ENCODE results near the gene MEF2A. TPM values are rescaled to one million over a fixed set of nuclear protein-coding genes. Genes with fewer than 3 reads are reported as not detected.

MEF2A gene
- total and polyA plus RNA-seq, 12 donors: 20.6 to 91.7 (median 50.1) TPM

- Histone ChIP-seq H3K27ac (no peak overlapping the region), H3K27me3 (no peaks in the 10 kb centered on the region), H3K4me1 (replicated peaks in 1 of 2) (peaks cover 0 to 27% of the 10 kb centered on the region in 2 donors), H3K36me3 (replicated peaks in 1 of 2) (no peaks in the 10 kb centered on the region), H3K4me3 (no peak overlapping the region), H3K9me3 (replicated peaks in 1 of 3) (no peaks in the 10 kb centered on the region)
- intact Hi-C loops (cut with DNase I): no loop called here
- TF ChIP-seq, protein P1, sequence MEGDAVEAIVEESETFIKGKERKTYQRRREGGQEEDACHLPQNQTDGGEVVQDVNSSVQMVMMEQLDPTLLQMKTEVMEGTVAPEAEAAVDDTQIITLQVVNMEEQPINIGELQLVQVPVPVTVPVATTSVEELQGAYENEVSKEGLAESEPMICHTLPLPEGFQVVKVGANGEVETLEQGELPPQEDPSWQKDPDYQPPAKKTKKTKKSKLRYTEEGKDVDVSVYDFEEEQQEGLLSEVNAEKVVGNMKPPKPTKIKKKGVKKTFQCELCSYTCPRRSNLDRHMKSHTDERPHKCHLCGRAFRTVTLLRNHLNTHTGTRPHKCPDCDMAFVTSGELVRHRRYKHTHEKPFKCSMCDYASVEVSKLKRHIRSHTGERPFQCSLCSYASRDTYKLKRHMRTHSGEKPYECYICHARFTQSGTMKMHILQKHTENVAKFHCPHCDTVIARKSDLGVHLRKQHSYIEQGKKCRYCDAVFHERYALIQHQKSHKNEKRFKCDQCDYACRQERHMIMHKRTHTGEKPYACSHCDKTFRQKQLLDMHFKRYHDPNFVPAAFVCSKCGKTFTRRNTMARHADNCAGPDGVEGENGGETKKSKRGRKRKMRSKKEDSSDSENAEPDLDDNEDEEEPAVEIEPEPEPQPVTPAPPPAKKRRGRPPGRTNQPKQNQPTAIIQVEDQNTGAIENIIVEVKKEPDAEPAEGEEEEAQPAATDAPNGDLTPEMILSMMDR (IDR thresholded peaks at IDR 0.05): no peak
- WGBS, 4 donors: 83 to 100% (median 89%) methylated on average over 1 of the region's 1 CpG
- DNase-seq: no peak
Observed at GRCh38 chr15:99603828-99604227, 38.0 kb downstream of the MEF2A start.

GRCh38 chr15:99604865-99605264, 39.1 kb downstream of the MEF2A start:
- Histone ChIP-seq H3K4me1 (replicated peaks in 1 of 2) (peaks cover 0 to 27% of the 10 kb centered on the region in 2 donors), H3K27ac (no peak overlapping the region), H3K27me3 (no peaks in the 10 kb centered on the region), H3K36me3 (replicated peaks in 1 of 2) (no peaks in the 10 kb centered on the region), H3K9me3 (replicated peaks in 1 of 3) (no peaks in the 10 kb centered on the region), H3K4me3 (no peak overlapping the region)
- intact Hi-C loops (cut with DNase I): no loop called here
- no peak for TF ChIP-seq POLR2A (IDR thresholded peaks at IDR 0.05)
- TF ChIP-seq, protein P1 (IDR thresholded peaks at IDR 0.05): no peak
- DNase-seq: no peak
- WGBS, 4 donors: 89 to 92% (median 92%) methylated on average over 6 of the region's 6 CpGs

DNA sequence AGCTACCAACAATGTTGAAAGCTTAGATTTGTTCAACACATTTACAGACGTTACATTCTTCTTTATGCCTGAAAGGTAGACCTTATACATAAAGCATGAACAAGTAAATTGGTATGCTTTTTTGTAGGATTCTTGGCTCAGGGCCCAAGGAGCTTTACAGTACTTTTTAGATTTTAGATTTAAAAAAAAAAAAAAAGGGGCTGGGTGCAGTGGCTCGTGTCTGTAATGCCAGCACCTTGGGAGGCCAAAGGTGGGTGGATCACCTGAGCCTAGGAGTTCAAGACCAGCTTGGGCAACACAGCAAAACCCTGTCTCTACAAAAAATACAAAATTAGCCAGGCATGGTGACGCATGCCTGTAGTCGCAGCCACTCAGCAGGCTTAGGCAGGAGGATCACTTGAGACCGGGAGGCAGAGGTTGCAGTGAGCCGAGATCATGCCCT, 39.7 kb downstream of the MEF2A start:
- Histone ChIP-seq H3K4me3 (no peak overlapping the region), H3K36me3 (replicated peaks in 1 of 2) (no peaks in the 10 kb centered on the region), H3K9me3 (replicated peaks in 1 of 3) (no peaks in the 10 kb centered on the region), H3K27ac (no peak overlapping the region), H3K4me1 (replicated peaks in 1 of 2) (peaks cover 0 to 27% of the 10 kb centered on the region in 2 donors), H3K27me3 (no peaks in the 10 kb centered on the region)
- intact Hi-C loops (cut with DNase I): no loop called here
- DNase-seq: no peak
- whole genome bisulfite sequencing, 4 donors: 80 to 91% (median 88%) methylated on average over 6 of the region's 6 CpGs
- TF ChIP-seq POLR2A (IDR thresholded peaks at IDR 0.05): no peak
- TF ChIP-seq, protein P1 (IDR thresholded peaks at IDR 0.05): no peak

GRCh38 chr15:99605990-99606389, 40.2 kb downstream of the MEF2A start:
- Histone ChIP-seq H3K9me3 (replicated peaks in 1 of 3) (no peaks in the 10 kb centered on the region), H3K27ac (no peak overlapping the region), H3K4me1 (replicated peaks in 1 of 2) (peaks cover 0 to 27% of the 10 kb centered on the region in 2 donors), H3K36me3 (replicated peaks in 1 of 2) (no peaks in the 10 kb centered on the region), H3K27me3 (no peaks in the 10 kb centered on the region), H3K4me3 (no peak overlapping the region)
- 90 to 91% (median 90%) methylated on average over 5 of the region's 5 CpGs for WGBS, 4 donors
- intact Hi-C loops (cut with DNase I): no loop called here
- TF ChIP-seq, protein P1 (IDR thresholded peaks at IDR 0.05): no peak
- TF ChIP-seq POLR2A (IDR thresholded peaks at IDR 0.05): no peak
- DNase-seq: no peak
